HG03280 (cell line): ENCODE results near the gene MED7.

Experiments used
- ATAC-seq: cut with Tn5 transposase; IDR thresholded peaks from one replicate; pipeline ENCODE4 v1.9.1; 2021; ENCODE audit warnings: mild to moderate bottlenecking, moderate library complexity; ENCODE audit not compliant: unreplicated experiment

Gene MED7

DNA sequence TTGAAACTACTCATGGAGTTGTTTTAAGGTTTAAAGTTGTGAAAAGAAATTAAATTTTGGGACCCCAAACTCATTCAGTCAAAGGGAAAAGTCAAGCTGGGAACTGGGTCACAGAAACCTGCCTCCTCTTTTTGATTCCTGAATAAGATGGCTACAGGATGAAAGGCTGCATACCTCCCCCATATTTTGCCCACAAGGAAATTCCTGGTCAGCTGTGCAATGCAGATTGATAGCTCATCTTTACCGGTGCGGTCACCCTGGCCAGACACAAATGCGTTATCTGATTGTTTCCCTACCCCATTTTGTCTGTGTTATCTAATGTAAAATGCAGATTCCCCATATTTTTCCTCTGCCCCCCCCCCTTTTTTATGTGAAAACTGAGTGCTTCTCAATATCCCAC is 35.2 kb downstream of the MED7 start:
- no peak for ATAC-seq

DNA sequence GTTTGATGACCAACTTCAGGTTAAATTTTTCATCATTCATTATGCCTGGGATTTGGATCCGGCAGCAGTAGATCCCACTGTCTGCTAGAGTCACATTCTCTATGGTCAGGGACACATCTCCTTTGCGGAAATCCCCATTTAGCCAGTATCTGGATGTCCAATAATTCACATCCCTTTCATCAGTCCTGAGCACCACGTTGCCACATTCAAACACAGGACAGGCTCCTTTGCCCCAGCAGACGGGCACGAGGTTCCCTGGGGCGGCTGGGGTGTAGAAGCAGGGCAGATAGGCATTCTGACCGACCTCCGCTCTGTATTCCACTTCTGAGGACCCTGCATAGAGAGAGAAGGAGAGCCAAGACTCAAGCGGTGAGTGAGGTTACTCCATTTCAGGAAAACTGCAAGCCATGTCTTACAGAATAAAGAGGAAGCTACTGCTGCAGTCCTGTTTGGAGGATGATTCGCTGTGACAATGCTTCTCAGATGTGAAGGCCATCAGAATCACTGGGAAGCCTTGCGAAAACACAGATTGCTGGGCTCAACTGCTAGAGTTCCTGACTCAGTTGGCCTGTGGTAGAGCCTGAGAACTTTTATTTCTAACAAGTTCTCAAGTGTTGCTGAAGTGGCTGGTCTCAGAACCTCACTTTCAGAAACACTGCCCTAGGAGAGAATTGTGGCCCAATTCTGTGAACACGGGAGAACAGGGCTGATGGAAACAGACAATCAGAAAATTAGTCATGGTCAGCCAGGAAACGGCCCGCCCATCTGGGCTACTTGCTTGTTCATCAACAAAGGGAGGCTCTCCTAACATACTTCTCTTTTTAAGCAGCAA is 35.8 kb downstream of the MED7 start:
- no peak for ATAC-seq

DNA sequence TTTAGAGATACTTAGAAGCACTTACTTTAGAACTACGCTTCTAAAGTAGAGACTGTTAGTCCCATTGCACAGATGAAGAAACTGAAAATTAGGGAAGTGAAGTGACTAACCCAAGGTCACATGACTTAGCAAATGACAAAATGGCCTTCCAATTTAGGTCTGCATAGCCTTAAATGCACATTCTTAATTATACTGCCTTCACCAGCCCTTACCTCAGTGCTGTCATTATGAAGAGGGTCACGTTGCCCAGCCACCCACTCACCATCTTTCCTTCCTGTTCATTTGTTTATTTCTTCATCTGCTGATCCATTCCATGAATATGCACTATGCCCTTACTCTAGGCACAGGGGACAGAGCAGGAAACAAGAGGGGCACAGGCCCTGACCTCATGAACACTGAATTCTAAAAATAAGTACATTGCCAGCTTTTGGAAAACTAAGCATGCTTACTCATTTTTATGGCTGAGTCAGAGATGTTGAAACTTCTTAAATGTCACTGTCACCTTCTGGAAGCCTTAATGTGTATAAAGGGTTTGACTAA is 42.5 kb downstream of the MED7 start:
- no peak for ATAC-seq

DNA sequence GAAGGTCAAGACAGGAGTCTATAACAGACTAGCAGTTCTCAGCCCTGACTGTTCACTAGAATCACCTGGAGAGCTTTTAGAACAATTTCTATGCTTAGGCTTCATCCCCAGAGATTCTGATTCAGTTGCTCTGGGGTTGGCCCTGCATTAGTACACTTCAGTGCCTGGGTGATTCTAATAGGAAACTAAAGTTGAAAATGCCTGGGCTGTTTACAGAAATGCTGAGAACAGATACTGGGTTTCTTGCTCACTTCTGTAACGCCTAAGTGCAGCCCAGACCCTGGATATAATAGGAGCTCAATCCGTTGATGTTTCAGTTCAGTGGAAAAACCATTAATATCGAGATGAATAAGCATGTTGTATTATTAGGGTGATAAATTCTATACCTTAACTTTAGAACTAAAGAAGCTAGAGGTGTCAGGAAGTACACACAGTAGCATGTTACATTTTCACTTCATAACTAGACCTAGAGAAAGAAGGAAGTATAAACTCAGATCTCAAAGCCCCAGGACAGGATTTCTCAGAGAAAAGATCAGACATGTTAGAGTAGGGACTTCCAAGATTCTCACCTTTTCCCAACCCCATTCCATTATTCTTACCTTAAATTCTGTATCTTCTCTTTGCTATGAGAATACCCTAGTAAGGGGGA is 54.2 kb downstream of the MED7 start:
- peak; percentile 71 for ATAC-seq
